ENCODE results near the gene TRPM6.

Gene TRPM6

DNA sequence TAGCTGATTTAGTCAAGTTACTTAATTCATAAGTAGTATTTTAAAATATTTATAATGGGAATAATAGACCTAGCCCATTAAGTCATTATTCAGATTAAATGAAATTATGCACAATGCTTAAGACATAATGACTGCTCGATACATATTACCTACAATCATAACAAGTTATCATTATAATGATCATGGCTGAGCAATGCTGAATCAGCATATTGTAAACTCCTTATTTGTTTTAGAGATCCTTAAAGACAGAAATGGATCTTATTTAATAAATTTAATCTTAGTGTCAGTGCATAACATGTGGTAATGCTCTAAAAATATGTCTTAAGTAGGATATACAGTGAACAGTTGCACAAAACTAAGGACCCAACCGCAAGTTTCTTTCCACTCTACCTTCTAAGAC is 169.0 kb downstream of the TRPM6 start:
- Histone ChIP-seq H3K27ac (no peak overlapping the region), H3K9me3 (no peaks in the 10 kb centered on the region)
- TF ChIP-seq, protein P1, sequence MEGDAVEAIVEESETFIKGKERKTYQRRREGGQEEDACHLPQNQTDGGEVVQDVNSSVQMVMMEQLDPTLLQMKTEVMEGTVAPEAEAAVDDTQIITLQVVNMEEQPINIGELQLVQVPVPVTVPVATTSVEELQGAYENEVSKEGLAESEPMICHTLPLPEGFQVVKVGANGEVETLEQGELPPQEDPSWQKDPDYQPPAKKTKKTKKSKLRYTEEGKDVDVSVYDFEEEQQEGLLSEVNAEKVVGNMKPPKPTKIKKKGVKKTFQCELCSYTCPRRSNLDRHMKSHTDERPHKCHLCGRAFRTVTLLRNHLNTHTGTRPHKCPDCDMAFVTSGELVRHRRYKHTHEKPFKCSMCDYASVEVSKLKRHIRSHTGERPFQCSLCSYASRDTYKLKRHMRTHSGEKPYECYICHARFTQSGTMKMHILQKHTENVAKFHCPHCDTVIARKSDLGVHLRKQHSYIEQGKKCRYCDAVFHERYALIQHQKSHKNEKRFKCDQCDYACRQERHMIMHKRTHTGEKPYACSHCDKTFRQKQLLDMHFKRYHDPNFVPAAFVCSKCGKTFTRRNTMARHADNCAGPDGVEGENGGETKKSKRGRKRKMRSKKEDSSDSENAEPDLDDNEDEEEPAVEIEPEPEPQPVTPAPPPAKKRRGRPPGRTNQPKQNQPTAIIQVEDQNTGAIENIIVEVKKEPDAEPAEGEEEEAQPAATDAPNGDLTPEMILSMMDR (IDR thresholded peaks at IDR 0.05) = no peak

GRCh38 chr9:74711341-74711740 is 176.4 kb downstream of the TRPM6 start:
- Histone ChIP-seq H3K9me3 (no peaks in the 10 kb centered on the region), H3K4me1 (ENCODE audit: control insufficient read depth in 1 of 2, insufficient read depth in 1 of 2, low read depth in 1 of 2, low read length in 1 of 2) (no peaks in the 10 kb centered on the region), H3K27me3 (no peaks in the 10 kb centered on the region), H3K27ac (no peak overlapping the region), H3K36me3 (no peaks in the 10 kb centered on the region), H3K4me3 (ENCODE audit: low read depth in 1 of 2, low read length in 1 of 2) (no peak overlapping the region)
- TF ChIP-seq, protein P1 (IDR thresholded peaks at IDR 0.05) = no peak

More for the DNA sequence above, 169.0 kb downstream of the TRPM6 start:
- no peaks in the 10 kb centered on the region for H3K27me3 ChIP-seq
- H3K36me3 ChIP-seq = peaks cover 12% of the 10 kb centered on the region
- no peak overlapping the region for H3K4me3 ChIP-seq (ENCODE audit: low read depth in 1 of 2, low read length in 1 of 2)
- no peaks in the 10 kb centered on the region for H3K4me1 ChIP-seq (ENCODE audit: control insufficient read depth in 1 of 2, insufficient read depth in 1 of 2, low read depth in 1 of 2, low read length in 1 of 2)

- no peaks in the 10 kb centered on the region for H3K36me3 ChIP-seq
- H3K9me3 ChIP-seq = no peaks in the 10 kb centered on the region
- H3K4me1 ChIP-seq (ENCODE audit: control insufficient read depth in 1 of 2, insufficient read depth in 1 of 2, low read depth in 1 of 2, low read length in 1 of 2) = no peaks in the 10 kb centered on the region
- H3K27ac ChIP-seq = no peak overlapping the region
- TF ChIP-seq, protein P1 (IDR thresholded peaks at IDR 0.05) = no peak
- H3K27me3 ChIP-seq = no peaks in the 10 kb centered on the region
- no peak overlapping the region for H3K4me3 ChIP-seq (ENCODE audit: low read depth in 1 of 2, low read length in 1 of 2)
Observed at GRCh38 chr9:74697535-74697934, 190.2 kb downstream of the TRPM6 start.

- Histone ChIP-seq H3K36me3 (no peaks in the 10 kb centered on the region), H3K9me3 (no peaks in the 10 kb centered on the region), H3K4me1 (ENCODE audit: control insufficient read depth in 1 of 2, insufficient read depth in 1 of 2, low read depth in 1 of 2, low read length in 1 of 2) (no peaks in the 10 kb centered on the region), H3K4me3 (ENCODE audit: low read depth in 1 of 2, low read length in 1 of 2) (no peak overlapping the region), H3K27me3 (no peaks in the 10 kb centered on the region), H3K27ac (no peak overlapping the region)
- TF ChIP-seq, protein P1 (IDR thresholded peaks at IDR 0.05) = no peak
Observed at GRCh38 chr9:74696520-74696919, 191.2 kb downstream of the TRPM6 start.

DNA sequence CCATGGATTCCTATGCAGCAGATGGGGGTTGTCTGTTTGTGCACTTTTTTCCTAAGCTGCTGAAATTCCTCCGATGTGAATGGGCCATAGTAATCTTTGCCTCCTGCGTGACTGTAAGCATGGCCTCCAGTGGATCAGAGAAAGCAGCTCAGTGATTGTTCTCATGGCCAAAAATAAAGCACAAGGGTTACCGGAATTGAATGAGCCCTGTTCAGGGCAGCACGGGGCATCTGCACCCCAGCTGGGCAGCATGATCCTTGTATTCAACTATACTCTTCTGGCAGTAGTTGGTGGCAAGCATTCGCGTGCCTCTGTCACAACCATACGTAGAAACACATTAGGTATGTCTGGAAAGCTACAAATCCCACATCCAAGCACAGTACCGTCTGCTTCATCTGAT is 196.7 kb downstream of the TRPM6 start:
- Histone ChIP-seq H3K27ac (no peak overlapping the region), H3K4me3 (ENCODE audit: low read depth in 1 of 2, low read length in 1 of 2) (no peak overlapping the region), H3K9me3 (no peaks in the 10 kb centered on the region), H3K27me3 (no peaks in the 10 kb centered on the region), H3K4me1 (ENCODE audit: control insufficient read depth in 1 of 2, insufficient read depth in 1 of 2, low read depth in 1 of 2, low read length in 1 of 2) (no peaks in the 10 kb centered on the region), H3K36me3 (no peaks in the 10 kb centered on the region)
- TF ChIP-seq, protein P1 (IDR thresholded peaks at IDR 0.05) = no peak

- no peaks in the 10 kb centered on the region for H3K4me1 ChIP-seq (ENCODE audit: control insufficient read depth in 1 of 2, insufficient read depth in 1 of 2, low read depth in 1 of 2, low read length in 1 of 2)
- TF ChIP-seq, protein P1 (IDR thresholded peaks at IDR 0.05) = no peak
- no peaks in the 10 kb centered on the region for H3K36me3 ChIP-seq
- H3K27me3 ChIP-seq = no peaks in the 10 kb centered on the region
- H3K27ac ChIP-seq = no peak overlapping the region
- H3K4me3 ChIP-seq (ENCODE audit: low read depth in 1 of 2, low read length in 1 of 2) = no peak overlapping the region
- H3K9me3 ChIP-seq = no peaks in the 10 kb centered on the region
Observed at GRCh38 chr9:74683322-74683721, 204.4 kb downstream of the TRPM6 start.
